Endometrium (tissue), 2 donors: ENCODE measurements around the gene GTF2I.
A peak's percentile ranks its signal among the peaks of the same experiment; 100 is the strongest.
"Not testable (repeated sequence)": the region's sequence is repeated elsewhere in the genome, so short reads cannot be mapped to it uniquely, and the experiment has no call there.

ENCODE experiments used
- FAIRE-seq: peaks from 2 replicates; lab custom pipeline; 2012; peaks lifted over from hg19 to GRCh38; lab: Jason Lieb, UNC
- donor health status: control.
- donor health status: control.

The GTF2I gene

DNA sequence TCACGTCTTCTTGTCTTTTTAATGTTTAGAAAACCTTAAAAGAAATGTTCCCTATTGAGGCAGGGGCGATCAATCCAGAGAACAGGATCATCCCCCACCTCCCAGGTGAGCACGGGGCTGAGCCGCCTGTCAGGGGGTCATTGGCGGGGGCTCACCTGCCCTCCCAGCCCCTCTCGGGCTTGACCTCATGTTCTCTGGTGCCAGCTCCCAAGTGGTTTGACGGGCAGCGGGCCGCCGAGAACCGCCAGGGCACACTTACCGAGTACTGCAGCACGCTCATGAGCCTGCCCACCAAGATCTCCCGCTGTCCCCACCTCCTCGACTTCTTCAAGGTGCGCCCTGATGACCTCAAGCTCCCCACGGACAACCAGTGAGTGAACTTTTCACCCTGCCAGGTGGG, 121.5 kb downstream of the GTF2I start:
- not testable (repeated sequence) for FAIRE-seq

DNA sequence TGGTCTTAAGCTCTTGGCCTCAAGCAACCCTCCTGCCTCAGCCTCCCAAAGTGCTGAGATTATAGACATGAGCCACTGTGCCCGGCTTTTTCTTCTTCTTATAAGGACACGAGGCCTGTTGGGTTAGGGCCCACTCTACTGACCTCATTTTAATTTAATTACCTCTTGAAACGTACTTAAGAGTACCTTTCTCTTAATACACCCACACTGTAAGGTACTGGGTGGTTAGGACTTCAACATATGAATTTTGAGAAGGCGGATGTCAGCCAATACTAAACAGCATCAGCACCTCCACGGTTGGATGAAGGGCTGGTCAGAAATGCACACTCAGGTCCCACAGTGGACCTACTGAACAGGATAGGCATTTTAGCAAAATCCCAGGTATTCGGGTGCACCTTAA, 124.2 kb downstream of the GTF2I start:
- not testable (repeated sequence) for FAIRE-seq

DNA sequence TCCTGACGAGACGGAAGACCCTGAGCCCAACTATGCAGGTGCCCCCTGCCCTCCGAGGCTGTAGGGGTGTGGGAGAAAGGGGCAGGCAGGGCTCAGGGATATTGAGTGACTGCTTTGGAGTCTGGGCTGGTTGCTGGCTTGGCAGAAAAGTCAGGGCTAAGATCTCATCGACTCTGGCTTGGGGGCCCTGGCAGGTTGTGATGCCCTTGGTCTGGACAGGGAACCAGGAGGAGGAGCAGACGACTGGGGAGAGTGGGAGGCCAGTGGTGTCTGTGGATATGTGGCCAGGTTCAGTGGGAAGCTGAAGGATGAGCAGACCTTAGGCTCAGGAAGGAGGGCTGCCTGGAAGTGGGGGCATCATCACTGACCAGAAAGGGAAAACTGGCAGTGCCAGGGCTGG, 126.1 kb downstream of the GTF2I start:
- FAIRE-seq: not testable (repeated sequence)

DNA sequence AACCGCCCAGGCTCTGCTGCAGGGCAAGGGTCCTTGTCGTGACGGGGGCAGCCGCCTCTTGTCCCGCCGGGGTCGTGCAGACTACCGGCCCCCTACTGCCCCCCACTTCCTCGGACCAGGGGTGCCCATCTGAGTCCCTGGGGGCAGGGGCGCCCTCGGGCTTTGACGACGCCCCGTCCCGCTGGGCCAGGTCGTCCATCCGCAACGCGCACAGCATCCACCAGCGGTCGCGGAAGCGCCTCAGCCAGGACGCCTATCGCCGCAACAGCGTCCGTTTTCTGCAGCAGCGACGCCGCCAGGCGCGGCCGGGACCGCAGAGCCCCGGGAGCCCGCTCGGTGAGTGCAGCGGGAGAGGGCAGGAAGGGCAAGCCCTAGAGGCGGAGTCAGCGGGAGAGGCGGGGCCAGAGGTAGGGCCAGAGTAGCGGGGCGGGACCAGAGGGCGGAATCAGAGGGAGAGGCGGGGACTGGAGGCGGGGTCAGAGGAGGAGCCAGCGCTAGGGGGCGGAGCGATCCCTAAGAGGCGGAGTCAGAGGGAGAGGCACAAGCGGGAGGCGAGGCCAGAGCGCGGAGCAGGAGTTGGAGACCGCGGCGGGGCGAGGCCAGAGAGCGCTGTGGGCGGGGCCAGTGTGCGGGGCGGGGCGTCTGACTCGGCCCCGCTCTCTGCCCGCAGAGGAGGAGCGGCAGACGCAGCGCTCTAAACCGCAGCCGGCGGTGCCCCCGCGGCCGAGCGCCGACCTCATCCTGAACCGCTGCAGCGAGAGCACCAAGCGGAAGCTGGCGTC, 131.0 kb downstream of the GTF2I start:
- peak; percentile 23 for FAIRE-seq

DNA sequence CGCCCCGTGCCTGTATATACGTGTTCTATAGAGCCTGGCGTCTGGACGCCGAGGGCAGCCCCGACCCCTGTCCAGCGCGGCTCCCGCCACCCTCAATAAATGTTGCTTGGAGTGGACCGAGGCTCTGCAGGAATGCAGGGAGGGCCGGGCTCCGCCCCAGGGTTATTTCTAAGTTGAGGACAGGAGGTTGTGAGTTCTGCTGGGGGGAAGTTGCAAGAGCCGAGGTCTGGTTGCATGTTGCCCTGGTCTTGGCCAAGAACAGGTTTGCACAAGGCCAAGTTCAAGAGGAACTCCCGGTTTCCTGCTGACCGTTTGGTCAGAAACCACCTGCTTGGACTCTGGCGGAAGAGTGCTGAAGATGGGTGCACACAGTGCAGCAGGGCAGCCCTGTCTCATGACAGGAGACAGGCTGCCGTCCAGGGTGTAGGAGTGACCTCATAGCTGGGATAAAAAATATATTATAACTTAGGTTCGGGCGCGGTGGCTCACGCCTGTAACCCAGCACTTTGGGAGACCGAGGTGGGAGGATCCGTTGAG, 131.8 kb downstream of the GTF2I start:
- not testable (repeated sequence) for FAIRE-seq

DNA sequence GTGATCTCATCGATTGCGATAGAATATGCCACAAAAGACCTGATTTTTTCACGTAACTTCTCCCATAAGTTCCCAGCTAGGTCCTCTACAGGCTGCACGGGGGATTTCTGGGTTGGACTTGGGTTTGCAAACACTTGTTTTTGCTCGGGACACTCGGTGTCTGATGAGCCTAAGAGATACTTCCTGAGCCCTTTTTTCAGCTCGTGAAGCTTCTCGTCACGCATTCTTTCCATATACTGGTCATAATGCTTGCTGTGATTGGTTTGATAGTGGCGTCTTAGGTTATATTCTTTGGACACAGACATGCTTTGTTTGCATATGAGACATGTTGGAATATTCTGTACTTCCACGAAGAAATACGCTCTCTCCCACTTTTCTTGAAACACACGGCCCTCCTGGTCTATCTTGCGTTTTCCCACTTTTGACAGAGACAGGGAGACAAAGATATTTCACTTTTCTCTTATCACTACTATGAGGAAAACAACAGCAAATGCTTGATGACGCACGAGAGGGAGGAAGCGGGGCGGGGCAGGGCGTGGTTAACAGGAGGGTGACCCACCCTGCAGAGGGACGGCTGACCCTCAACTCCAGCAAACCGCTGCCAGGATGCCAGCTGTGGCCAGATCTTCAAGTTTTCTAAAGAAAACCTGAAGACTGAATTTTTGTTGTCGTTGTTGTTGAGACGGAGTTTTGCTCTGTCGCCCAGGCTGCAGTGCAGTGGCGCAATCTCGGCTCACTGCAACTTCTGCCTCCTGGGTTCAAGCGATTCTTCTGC, 140.5 kb downstream of the GTF2I start:
- not testable (repeated sequence) for FAIRE-seq

DNA sequence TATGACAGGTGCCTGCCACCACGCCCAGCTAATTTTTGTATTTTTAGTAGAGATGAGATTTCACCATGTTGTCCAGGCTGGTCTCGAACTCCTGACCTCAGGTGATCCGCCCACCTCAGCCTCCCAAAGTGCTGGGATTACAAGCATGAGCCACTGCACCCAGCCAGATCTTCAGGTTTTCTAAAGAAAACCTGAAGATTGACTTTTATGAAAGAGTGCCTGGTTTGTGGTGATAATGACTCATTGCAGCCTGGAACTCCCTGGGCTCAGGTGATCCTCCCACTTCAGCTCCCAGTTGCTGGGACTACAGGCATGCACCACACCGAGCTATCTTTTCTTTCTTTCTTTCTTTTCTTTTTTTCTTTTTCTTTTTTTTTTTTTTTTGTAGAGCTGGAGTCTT, 141.1 kb downstream of the GTF2I start:
- not testable (repeated sequence) for FAIRE-seq
